Measurements from ENCODE around the gene PDCL2. TPM values are rescaled to one million over a fixed set of nuclear protein-coding genes. Genes with fewer than 3 reads are reported as not detected.

The PDCL2 gene
- total and polyA plus RNA-seq, 2 experiments from 2014 or later = 0.35 to 1.9 TPM

GRCh38 chr4:55637272-55637820, 45.3 kb upstream of the PDCL2 start (continued):
- no peak for TF ChIP-seq ZNF462 (CRISPR knock-in tag; IDR thresholded peaks at IDR 0.05)
- no peak for TF ChIP-seq EZH2 (IDR thresholded peaks at IDR 0.05; ENCODE audit: low read depth, unreplicated experiment)

DNA sequence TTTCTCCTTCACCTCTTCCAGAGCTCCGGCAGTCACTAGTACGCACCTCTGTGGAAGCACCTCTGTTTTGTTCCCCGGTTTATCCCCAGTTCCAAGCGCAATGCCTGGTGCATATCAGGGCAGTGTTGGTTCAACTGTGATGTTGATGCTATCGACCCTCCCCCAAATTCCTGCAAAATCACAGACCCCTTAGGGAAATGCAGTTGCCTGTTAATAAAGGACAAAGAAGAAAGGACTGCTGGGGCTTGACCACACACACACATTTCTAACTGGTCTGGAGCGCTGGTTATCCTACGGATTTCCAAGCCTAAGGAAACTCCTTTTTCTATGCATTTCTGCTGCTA, 44.6 kb upstream of the PDCL2 start:
- Histone ChIP-seq H3K79me2 (replicated peaks; ENCODE audit: insufficient read depth) (peaks cover 6% of the 10 kb centered on the region), H3K4me2 (peak overlapping the region; percentile 97), H3F3A (replicated peaks; ENCODE audit: low read depth) (no peaks in the 10 kb centered on the region), H3K4me1 (ENCODE audit: insufficient read depth) (peaks cover 48% of the 10 kb centered on the region), H3K36me3 (ENCODE audit: insufficient read depth) (no peaks in the 10 kb centered on the region), H3K9me2 (ENCODE audit: insufficient read depth) (no peaks in the 10 kb centered on the region), H4K20me1 (replicated peaks; ENCODE audit: insufficient read depth) (no peaks in the 10 kb centered on the region), H2AFZ (peak overlapping the region; percentile 80), H3K4me3 (peak overlapping the region; percentile 87), H3K27me3 (ENCODE audit: insufficient read depth) (peaks cover 26% of the 10 kb centered on the region), H3K27ac (ENCODE audit: low read depth) (no peak overlapping the region)
- Mint-ChIP-seq H3K4me3 (peak overlapping the region; percentile 83), H3K27me3 (ENCODE audit: insufficient read depth, low read depth, poor library complexity) (peaks cover 12% of the 10 kb centered on the region), H3K9me3 (peaks cover 2% of the 10 kb centered on the region; the same call in 1 of the 3 replicates), H3K4me1 (peaks cover 47% of the 10 kb centered on the region), H3K27ac (peak overlapping the region; percentile 64; the same call in 1 of the 2 replicates), H3K36me3 (ENCODE audit: low read depth) (peaks cover 5% of the 10 kb centered on the region)
- DNase-seq (ENCODE audit: low spot score) = peak; percentile 48
- peak; percentile 46 for ATAC-seq
- TF ChIP-seq JUNB (IDR thresholded peaks at IDR 0.05; ENCODE audit: unreplicated experiment) = no peak
- no peak for TF ChIP-seq NANOG (IDR thresholded peaks at IDR 0.05; ENCODE audit: borderline replicate concordance)
- TF ChIP-seq REST (IDR thresholded peaks at IDR 0.05; ENCODE audit: unreplicated experiment) = no peak
- no peak for TF ChIP-seq ZNF462 (CRISPR knock-in tag; IDR thresholded peaks at IDR 0.05)

Measured in GM23338 (cell line).